Measurements from ENCODE around the gene FARS2.

Gene FARS2

GRCh38 chr6:5565971-5566370 lies 304.7 kb downstream of the FARS2 start:
- no peak overlapping the region for H3K27ac ChIP-seq (ENCODE audit: insufficient read depth in 1 of 2, low read depth in 1 of 2, low read length in 2 of 2, poor library complexity in 1 of 2, severe bottlenecking in 2 of 2)
- H3K27me3 ChIP-seq (replicated peaks in 2 of 5; ENCODE audit: control insufficient read depth in 4 of 5, insufficient read depth in 5 of 5, low read length in 4 of 5): no peaks in the 10 kb centered on the region
- 90% methylated on average over 2 of the region's 3 CpGs for WGBS (ENCODE audit: insufficient coverage)
- CTCF ChIA-PET: interaction anchor here (1.0 kb wide), 1 partner anchor 12 kb away, joined by 3 read pairs; no protein-coding TSS in a partner anchor
- POLR2A ChIA-PET: no interaction called here
- DNase-seq: no peak
- peaks cover 0 to 6% (median 0%) of the 10 kb centered on the region in 4 experiments for H3K4me1 ChIP-seq (ENCODE audit: control extremely low read depth in 1 of 4, control insufficient read depth in 4 of 4, insufficient read depth in 4 of 4, low read length in 3 of 4)
- no peaks in the 10 kb centered on the region for H3K36me3 ChIP-seq (ENCODE audit: control insufficient read depth in 4 of 4, insufficient read depth in 4 of 4, low read length in 3 of 4)
- H3K4me3 ChIP-seq (ENCODE audit: control insufficient read depth in 1 of 7, extremely low read depth in 1 of 7, insufficient read depth in 4 of 7, low read depth in 2 of 7, low read length in 6 of 7): no peak overlapping the region
- peaks cover 0 to 2% (median 0%) of the 10 kb centered on the region in 5 experiments for H3K9me3 ChIP-seq (ENCODE audit: control extremely low read depth in 1 of 5, control insufficient read depth in 4 of 5, insufficient read depth in 2 of 5, low read depth in 1 of 5, low read length in 4 of 5)

GRCh38 chr6:5566718-5567117 lies 305.4 kb downstream of the FARS2 start:
- Histone ChIP-seq H3K27me3 (replicated peaks in 2 of 5; ENCODE audit: control insufficient read depth in 4 of 5, insufficient read depth in 5 of 5, low read length in 4 of 5) (no peaks in the 10 kb centered on the region), H3K4me1 (ENCODE audit: control extremely low read depth in 1 of 4, control insufficient read depth in 4 of 4, insufficient read depth in 4 of 4, low read length in 3 of 4) (peaks cover 0 to 6% (median 0%) of the 10 kb centered on the region in 4 experiments), H3K4me3 (ENCODE audit: control insufficient read depth in 1 of 7, extremely low read depth in 1 of 7, insufficient read depth in 4 of 7, low read depth in 2 of 7, low read length in 6 of 7) (no peak overlapping the region), H3K9me3 (ENCODE audit: control extremely low read depth in 1 of 5, control insufficient read depth in 4 of 5, insufficient read depth in 2 of 5, low read depth in 1 of 5, low read length in 4 of 5) (peaks cover 0 to 2% (median 0%) of the 10 kb centered on the region in 5 experiments), H3K36me3 (ENCODE audit: control insufficient read depth in 4 of 4, insufficient read depth in 4 of 4, low read length in 3 of 4) (no peaks in the 10 kb centered on the region), H3K27ac (ENCODE audit: insufficient read depth in 1 of 2, low read depth in 1 of 2, low read length in 2 of 2, poor library complexity in 1 of 2, severe bottlenecking in 2 of 2) (no peak overlapping the region)
- ChIA-PET POLR2A (no interaction called here), CTCF (interaction anchor here (1.0 kb wide), 1 partner anchor 11 kb away, joined by 3 read pairs; no protein-coding TSS in a partner anchor)
- no peak for DNase-seq
- WGBS (ENCODE audit: insufficient coverage): 100% methylated on average over 3 of the region's 4 CpGs

GRCh38 chr6:5567352-5567751 lies 306.0 kb downstream of the FARS2 start:
- ChIA-PET POLR2A (no interaction called here), CTCF (no interaction called here)
- Histone ChIP-seq H3K4me3 (ENCODE audit: control insufficient read depth in 1 of 7, extremely low read depth in 1 of 7, insufficient read depth in 4 of 7, low read depth in 2 of 7, low read length in 6 of 7) (no peak overlapping the region), H3K27me3 (replicated peaks in 2 of 5; ENCODE audit: control insufficient read depth in 4 of 5, insufficient read depth in 5 of 5, low read length in 4 of 5) (no peaks in the 10 kb centered on the region), H3K36me3 (ENCODE audit: control insufficient read depth in 4 of 4, insufficient read depth in 4 of 4, low read length in 3 of 4) (no peaks in the 10 kb centered on the region), H3K27ac (ENCODE audit: insufficient read depth in 1 of 2, low read depth in 1 of 2, low read length in 2 of 2, poor library complexity in 1 of 2, severe bottlenecking in 2 of 2) (no peak overlapping the region), H3K4me1 (ENCODE audit: control extremely low read depth in 1 of 4, control insufficient read depth in 4 of 4, insufficient read depth in 4 of 4, low read length in 3 of 4) (peaks cover 0 to 6% (median 0%) of the 10 kb centered on the region in 4 experiments), H3K9me3 (ENCODE audit: control extremely low read depth in 1 of 5, control insufficient read depth in 4 of 5, insufficient read depth in 2 of 5, low read depth in 1 of 5, low read length in 4 of 5) (peaks cover 0 to 3% (median 0%) of the 10 kb centered on the region in 5 experiments)
- no peak for DNase-seq
- WGBS (ENCODE audit: insufficient coverage): no CpG with 5 or more reads among the region's 3 CpGs

- H3K27me3 ChIP-seq (replicated peaks in 2 of 5; ENCODE audit: control insufficient read depth in 4 of 5, insufficient read depth in 5 of 5, low read length in 4 of 5): no peaks in the 10 kb centered on the region
- no CpG with 5 or more reads among the region's 2 CpGs for WGBS (ENCODE audit: insufficient coverage)
- H3K36me3 ChIP-seq (ENCODE audit: control insufficient read depth in 4 of 4, insufficient read depth in 4 of 4, low read length in 3 of 4): no peaks in the 10 kb centered on the region
- H3K4me3 ChIP-seq (ENCODE audit: control insufficient read depth in 1 of 7, extremely low read depth in 1 of 7, insufficient read depth in 4 of 7, low read depth in 2 of 7, low read length in 6 of 7): no peak overlapping the region
- peaks cover 0 to 3% (median 0%) of the 10 kb centered on the region in 5 experiments for H3K9me3 ChIP-seq (ENCODE audit: control extremely low read depth in 1 of 5, control insufficient read depth in 4 of 5, insufficient read depth in 2 of 5, low read depth in 1 of 5, low read length in 4 of 5)
- H3K27ac ChIP-seq (ENCODE audit: insufficient read depth in 1 of 2, low read depth in 1 of 2, low read length in 2 of 2, poor library complexity in 1 of 2, severe bottlenecking in 2 of 2): no peak overlapping the region
- ChIA-PET POLR2A (no interaction called here), CTCF (no interaction called here)
- H3K4me1 ChIP-seq (ENCODE audit: control extremely low read depth in 1 of 4, control insufficient read depth in 4 of 4, insufficient read depth in 4 of 4, low read length in 3 of 4): peaks cover 0 to 6% (median 0%) of the 10 kb centered on the region in 4 experiments
- DNase-seq: no peak
Observed at GRCh38 chr6:5567890-5568289, 306.6 kb downstream of the FARS2 start.

- Histone ChIP-seq H3K36me3 (ENCODE audit: control insufficient read depth in 4 of 4, insufficient read depth in 4 of 4, low read length in 3 of 4) (no peaks in the 10 kb centered on the region), H3K4me3 (ENCODE audit: control insufficient read depth in 1 of 7, extremely low read depth in 1 of 7, insufficient read depth in 4 of 7, low read depth in 2 of 7, low read length in 6 of 7) (no peak overlapping the region), H3K27me3 (replicated peaks in 2 of 5; ENCODE audit: control insufficient read depth in 4 of 5, insufficient read depth in 5 of 5, low read length in 4 of 5) (no peaks in the 10 kb centered on the region), H3K9me3 (ENCODE audit: control extremely low read depth in 1 of 5, control insufficient read depth in 4 of 5, insufficient read depth in 2 of 5, low read depth in 1 of 5, low read length in 4 of 5) (peaks cover 0 to 6% (median 2%) of the 10 kb centered on the region in 5 experiments), H3K4me1 (ENCODE audit: control extremely low read depth in 1 of 4, control insufficient read depth in 4 of 4, insufficient read depth in 4 of 4, low read length in 3 of 4) (peaks cover 0 to 6% (median 0%) of the 10 kb centered on the region in 4 experiments), H3K27ac (ENCODE audit: insufficient read depth in 1 of 2, low read depth in 1 of 2, low read length in 2 of 2, poor library complexity in 1 of 2, severe bottlenecking in 2 of 2) (no peak overlapping the region)
- no peak for DNase-seq
- CTCF ChIA-PET: interaction anchor here (0.6 to 1.3 kb wide), 2 partner anchors 8 to 439 kb away, joined by 3 read pairs; no protein-coding TSS in a partner anchor
- 100% methylated on average over 1 of the region's 2 CpGs for WGBS (ENCODE audit: insufficient coverage)
- POLR2A ChIA-PET: no interaction called here
Observed at GRCh38 chr6:5569491-5569890, 308.2 kb downstream of the FARS2 start.

- CTCF ChIA-PET: no interaction called here
- H3K4me1 ChIP-seq (ENCODE audit: control extremely low read depth in 1 of 4, control insufficient read depth in 4 of 4, insufficient read depth in 4 of 4, low read length in 3 of 4): peaks cover 0 to 6% (median 0%) of the 10 kb centered on the region in 4 experiments
- peak; percentile 12 to 70 (median 68) for DNase-seq
Observed at GRCh38 chr6:5570641-5571040, 309.3 kb downstream of the FARS2 start.

GRCh38 chr6:5580736-5581581 lies 319.6 kb downstream of the FARS2 start:
- peak in 1 of 3 donors; percentile 8 for DNase-seq
- H3K4me3 ChIP-seq (ENCODE audit: control insufficient read depth in 1 of 7, extremely low read depth in 1 of 7, insufficient read depth in 4 of 7, low read depth in 2 of 7, low read length in 6 of 7): no peak overlapping the region

More at GRCh38 chr6:5570641-5571040, 309.3 kb downstream of the FARS2 start:
- Histone ChIP-seq H3K27ac (ENCODE audit: insufficient read depth in 1 of 2, low read depth in 1 of 2, low read length in 2 of 2, poor library complexity in 1 of 2, severe bottlenecking in 2 of 2) (no peak overlapping the region), H3K9me3 (ENCODE audit: control extremely low read depth in 1 of 5, control insufficient read depth in 4 of 5, insufficient read depth in 2 of 5, low read depth in 1 of 5, low read length in 4 of 5) (peaks cover 0 to 10% (median 4%) of the 10 kb centered on the region in 5 experiments), H3K4me3 (ENCODE audit: control insufficient read depth in 1 of 7, extremely low read depth in 1 of 7, insufficient read depth in 4 of 7, low read depth in 2 of 7, low read length in 6 of 7) (no peak overlapping the region), H3K36me3 (ENCODE audit: control insufficient read depth in 4 of 4, insufficient read depth in 4 of 4, low read length in 3 of 4) (peaks cover 0 to 2% (median 0%) of the 10 kb centered on the region in 4 experiments), H3K27me3 (replicated peaks in 2 of 5; ENCODE audit: control insufficient read depth in 4 of 5, insufficient read depth in 5 of 5, low read length in 4 of 5) (no peaks in the 10 kb centered on the region)
- POLR2A ChIA-PET: no interaction called here
- WGBS (ENCODE audit: insufficient coverage): 6% methylated on average over 4 of the region's 6 CpGs

More at GRCh38 chr6:5580736-5581581, 319.6 kb downstream of the FARS2 start:
- H3K36me3 ChIP-seq (ENCODE audit: control insufficient read depth in 4 of 4, insufficient read depth in 4 of 4, low read length in 3 of 4): peaks cover 0 to 3% (median 0%) of the 10 kb centered on the region in 4 experiments
- no peaks in the 10 kb centered on the region for H3K27me3 ChIP-seq (replicated peaks in 2 of 5; ENCODE audit: control insufficient read depth in 4 of 5, insufficient read depth in 5 of 5, low read length in 4 of 5)
- ChIA-PET CTCF (no interaction called here), POLR2A (no interaction called here)
- WGBS (ENCODE audit: insufficient coverage): 81% methylated on average over 6 of the region's 12 CpGs
- H3K27ac ChIP-seq (ENCODE audit: insufficient read depth in 1 of 2, low read depth in 1 of 2, low read length in 2 of 2, poor library complexity in 1 of 2, severe bottlenecking in 2 of 2): no peak overlapping the region
- peaks cover 0 to 6% (median 0%) of the 10 kb centered on the region in 4 experiments for H3K4me1 ChIP-seq (ENCODE audit: control extremely low read depth in 1 of 4, control insufficient read depth in 4 of 4, insufficient read depth in 4 of 4, low read length in 3 of 4)
- peaks cover 0 to 6% (median 2%) of the 10 kb centered on the region in 5 experiments for H3K9me3 ChIP-seq (ENCODE audit: control extremely low read depth in 1 of 5, control insufficient read depth in 4 of 5, insufficient read depth in 2 of 5, low read depth in 1 of 5, low read length in 4 of 5)
